NCI-H1105 (cell line): ENCODE results near the gene STAT3.

ENCODE experiments used
- DNase-seq: peaks from one replicate; lab custom pipeline; 2025; lab: John Stamatoyannopoulos, UW

STAT3 gene

DNA sequence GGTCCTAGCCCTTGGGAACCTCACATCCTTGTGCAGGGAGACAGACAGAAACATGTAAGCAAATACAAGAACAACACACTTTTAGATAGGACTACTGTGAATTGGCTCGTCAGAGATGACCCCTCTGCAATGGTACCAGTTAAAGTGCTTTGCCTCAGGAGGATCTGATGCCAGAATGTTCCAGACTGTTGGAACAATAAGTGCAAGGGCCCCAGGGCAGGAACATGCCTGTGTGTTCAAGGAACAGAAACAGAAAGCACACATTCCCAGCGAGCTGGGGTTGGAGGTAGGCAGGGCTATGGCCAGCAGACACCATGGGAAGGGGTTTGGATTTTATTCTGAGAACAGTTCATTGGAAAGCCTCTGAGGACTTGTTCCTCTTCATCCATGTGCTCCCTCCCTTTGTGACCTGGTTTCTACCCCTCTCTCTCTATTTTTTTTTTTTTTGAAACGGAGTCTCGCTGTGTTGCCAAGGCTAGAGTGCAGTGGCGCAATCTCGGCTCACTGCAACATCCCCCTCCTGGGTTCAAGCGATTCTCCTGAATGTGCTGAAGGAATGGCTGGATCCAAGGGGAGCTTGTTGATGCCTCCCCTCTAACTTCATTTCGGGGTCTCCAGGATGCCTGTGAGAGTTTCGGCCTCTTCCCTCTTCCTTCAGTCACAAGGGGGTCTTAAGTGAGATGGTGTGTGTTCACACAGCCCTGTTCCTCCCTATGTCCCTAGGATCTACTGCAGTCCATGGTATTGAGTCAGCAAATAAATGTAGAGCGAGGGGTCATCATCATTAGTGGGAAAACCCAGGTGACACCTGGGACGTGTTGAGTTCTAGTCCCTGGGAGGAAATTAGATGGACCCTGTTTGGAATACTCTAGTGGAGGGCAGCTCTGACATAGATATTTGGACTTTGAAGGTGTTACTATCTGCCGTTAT lies 93.5 kb downstream of the STAT3 start:
- DNase-seq, result no peak

- no peak for DNase-seq
Observed at GRCh38 chr17:42291129-42291528, 97.1 kb downstream of the STAT3 start.

DNA sequence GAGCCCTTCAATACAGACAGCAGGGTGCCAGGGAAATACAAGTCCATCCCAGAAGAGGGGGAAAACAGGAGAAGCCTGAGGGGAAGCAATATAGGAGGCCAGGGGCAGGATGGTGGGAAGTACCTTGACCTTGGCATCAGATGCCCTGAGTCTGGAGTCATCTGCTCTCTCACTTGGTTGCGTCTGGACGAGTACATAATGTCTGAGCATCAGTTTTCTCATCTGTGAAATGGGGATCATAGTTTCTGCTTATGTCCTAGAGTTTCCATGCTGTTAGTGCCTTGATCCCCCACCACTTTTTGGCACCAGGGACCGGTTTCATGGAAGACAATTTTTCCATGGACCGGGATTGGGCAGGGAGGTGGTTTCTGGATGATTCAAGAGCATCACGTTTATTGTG lies 97.7 kb downstream of the STAT3 start:
- no peak for DNase-seq

DNA sequence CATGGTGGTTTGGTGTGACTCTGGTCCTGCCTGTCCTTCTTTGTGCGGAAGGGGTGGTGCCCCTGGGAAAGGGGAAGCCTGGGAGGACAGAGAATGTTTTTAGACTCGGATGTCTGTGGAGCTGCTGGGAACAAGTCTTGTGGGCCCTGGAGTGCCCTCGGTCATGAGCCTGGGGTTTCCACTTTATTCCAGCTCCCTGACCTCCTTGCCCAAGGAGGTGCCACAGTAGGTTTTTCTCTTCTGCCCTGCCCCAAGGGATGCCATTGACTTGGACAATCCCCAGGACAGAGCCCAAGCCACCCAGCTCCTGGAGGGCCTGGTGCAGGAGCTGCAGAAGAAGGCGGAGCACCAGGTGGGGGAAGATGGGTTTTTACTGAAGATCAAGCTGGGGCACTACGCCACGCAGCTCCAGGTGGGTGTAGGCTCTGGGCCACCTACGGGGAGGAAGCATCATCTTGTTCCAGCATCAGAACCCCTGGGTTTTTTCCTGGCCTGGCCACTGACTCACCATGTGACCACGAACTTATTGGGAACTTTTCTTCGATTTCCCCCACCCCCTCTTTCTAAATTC lies 98.5 kb downstream of the STAT3 start:
- DNase-seq, result no peak

GRCh38 chr17:42288803-42289610 lies 99.2 kb downstream of the STAT3 start:
- peak; percentile 28 for DNase-seq

GRCh38 chr17:42287977-42288802 lies 100.1 kb downstream of the STAT3 start, which contains the start of gene STAT5A:
Gene STAT5A, plus strand, starts transcription at chr17:42288498. Its CDS starts 914 bp downstream, at chr17:42289412.
- DNase-seq, result no peak

DNA sequence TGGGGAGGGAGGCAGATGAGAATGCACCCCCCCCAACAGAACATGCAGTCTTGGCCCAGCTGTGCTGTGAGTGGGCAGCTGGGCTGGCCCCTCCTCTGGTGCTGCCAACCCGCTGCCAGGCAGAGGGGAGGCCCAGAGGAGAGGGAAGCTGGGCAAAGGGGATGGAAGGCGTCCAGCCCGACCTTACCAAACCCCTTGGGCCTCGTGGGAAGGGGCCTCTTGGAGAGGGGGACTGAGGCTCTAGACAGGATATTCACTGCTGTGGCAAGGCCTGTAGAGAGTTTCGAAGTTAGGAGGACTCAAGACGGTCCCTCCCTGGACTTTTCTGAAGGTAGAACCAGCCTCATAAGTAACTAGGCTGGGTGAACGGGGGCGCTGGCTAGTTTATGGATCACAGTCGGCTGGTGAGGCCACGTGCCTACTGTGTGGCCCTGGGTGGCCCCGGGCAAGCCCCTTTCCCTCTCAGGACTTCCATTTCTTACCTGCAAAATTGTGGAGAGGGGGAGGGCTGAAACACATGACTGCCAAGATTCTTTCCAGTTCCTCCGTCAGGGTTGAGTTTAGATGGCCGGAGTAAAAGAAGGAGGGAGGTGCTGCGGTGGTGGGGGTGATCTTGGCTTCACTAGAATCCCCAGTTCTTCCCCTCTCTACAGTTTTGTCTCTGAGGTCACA lies 100.8 kb downstream of the STAT3 start:
- DNase-seq, result no peak

DNA sequence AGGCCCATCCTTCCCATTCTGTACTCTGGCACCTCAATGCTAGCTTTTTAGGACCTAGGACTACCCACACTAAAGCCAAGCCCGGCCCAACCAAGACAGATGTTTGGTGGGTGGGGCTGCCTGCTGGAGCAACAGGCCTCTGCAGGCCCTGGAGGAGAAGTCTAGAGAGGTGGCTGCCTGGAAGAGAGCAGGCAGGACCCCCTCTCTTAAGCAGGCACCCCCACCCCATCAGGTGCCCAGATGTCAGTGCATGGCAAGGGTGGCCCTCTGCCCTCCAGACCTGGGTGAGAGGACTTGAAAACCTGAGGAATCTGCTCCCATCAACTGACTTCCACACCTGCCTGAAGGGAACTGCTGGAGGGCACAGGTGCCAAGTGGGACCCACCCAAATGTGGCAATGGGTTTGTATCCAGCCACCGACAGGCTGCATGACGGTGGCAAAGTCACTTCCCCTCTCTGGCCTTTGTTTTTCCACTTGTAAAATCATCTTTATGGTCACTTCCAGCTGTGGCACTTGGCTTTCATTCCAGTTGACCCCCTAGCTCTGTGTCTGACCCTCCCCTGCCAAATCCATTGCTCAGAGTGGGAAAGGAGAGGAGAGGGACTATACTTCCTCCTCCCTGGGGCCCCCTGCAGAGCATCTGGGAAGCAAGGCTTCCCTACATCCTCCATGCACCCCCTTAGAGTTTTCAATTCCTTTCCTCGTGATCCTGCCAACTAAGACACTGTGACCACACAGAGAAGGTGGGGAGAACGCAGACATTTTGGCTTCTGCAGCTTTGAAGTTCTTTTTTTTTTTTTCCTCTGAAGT lies 101.6 kb downstream of the STAT3 start:
- DNase-seq, result no peak

GRCh38 chr17:42285346-42286050 lies 102.7 kb downstream of the STAT3 start:
- no peak for DNase-seq

DNA sequence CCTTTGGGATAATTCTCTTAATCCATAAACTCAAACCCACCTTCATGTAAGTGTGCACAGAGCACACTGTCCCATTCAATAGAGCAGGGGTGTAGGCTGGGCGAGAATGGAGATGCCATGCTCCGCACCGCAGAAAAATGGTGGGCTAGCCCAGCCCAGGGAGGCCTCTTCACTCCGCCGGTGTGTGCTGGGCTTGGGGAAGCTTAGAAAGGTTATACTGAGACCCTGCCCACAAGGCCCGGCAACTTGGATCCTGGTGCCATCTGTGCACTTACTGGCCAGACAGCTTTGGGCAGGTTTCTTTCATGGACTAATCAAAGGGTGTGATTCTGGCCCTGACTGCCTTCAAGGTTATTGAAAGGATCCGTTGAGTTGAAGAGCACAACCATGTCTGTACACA lies 103.7 kb downstream of the STAT3 start:
- DNase-seq, result no peak

DNA sequence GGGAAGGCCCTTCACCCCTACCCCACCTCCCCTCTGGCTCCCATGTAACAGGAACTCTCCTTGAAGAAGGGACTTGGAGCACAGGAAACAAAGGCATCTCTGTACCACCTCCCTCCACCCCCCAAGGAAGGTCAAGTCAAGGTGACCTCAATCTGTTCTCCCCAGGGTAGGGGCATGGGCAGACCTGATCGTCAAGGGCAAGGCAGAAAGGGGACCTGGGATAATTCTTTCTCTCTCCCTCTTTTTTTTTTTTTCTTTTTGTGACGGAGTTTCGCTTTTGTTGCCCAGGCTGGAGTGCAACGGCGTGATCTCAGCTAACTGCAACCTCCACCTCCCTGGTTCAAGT lies 104.2 kb downstream of the STAT3 start:
- DNase-seq, result no peak

DNA sequence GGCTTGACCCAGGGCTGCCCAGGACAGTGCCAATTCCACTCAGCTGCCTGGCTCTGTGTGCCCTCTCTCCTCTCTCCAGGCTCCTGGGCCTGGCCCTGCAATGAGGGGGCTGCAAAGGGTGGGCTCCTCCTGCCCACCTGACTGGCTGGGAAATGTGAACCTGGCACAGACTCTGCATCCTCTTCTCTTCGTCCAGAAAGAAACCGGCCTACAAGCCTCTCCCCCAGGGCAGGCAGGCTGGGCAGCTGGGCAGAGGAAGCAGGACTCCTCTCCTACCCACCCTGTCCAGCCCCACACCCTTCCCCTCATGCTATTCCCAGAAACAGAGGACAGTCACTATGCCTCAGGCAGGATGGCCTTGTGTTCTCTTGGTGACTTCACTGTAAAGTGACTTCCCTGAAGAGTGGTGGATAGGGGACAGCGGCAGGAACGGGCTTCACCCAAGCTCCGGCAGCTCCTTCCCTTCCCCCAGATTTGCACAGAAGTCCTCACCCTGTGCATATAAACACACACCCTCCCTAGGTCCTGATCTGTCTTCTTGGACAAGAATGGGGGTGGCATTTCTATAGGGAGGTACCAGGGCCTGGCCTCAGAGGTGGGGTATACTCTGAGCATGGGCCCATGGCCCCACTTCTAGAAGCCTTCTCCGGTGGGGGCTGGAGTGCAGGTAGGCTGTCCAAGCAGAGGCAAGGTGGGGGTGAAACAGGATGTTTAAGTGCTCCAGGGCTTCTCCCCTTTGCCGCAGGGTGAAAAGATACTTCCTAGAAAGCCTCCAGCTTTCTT lies 104.8 kb downstream of the STAT3 start:
- DNase-seq, result no peak

GRCh38 chr17:42282478-42283080 lies 105.7 kb downstream of the STAT3 start:
- DNase-seq, result no peak

DNA sequence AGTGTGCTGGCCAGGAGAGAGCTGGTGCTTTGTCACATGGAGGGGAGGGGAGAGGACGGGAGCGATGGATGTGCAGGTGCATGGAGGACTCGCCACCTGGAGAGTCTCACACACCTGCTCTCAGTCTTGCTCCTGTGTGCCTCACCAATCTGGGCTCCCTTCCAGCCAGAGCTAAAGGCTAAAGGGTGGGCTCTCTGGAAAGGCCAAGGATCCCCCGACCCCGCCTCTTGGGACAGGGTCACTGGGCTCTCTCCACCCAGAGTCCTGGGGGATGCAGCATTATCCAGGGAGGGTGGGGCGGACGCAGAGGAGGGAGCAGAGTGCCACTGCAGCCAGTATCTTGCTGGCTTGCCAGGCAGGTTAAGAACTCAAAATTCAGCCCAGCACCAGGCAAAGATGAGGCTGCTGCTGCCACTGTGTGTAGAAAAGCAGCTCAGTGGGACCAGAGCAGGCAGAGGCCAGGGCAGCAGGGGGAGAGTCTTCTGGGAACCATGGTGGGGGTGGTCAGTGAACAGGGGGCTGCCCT lies 106.6 kb downstream of the STAT3 start:
- DNase-seq, result peak; percentile 90

GRCh38 chr17:42279776-42280630 lies 108.2 kb downstream of the STAT3 start:
- DNase-seq, result no peak

GRCh38 chr17:42277342-42277712 lies 110.9 kb downstream of the STAT3 start:
- no peak for DNase-seq

- no peak for DNase-seq
Observed at GRCh38 chr17:42276609-42277341, 111.5 kb downstream of the STAT3 start.
